Uterus (tissue), 4 donors: ENCODE measurements around the gene PCMT1. TPM values are rescaled to one million over a fixed set of nuclear protein-coding genes. Genes with fewer than 3 reads are reported as not detected.
A peak's percentile ranks its signal among the peaks of the same experiment; 100 is the strongest.
"Not testable (repeated sequence)": the region's sequence is repeated elsewhere in the genome, so short reads cannot be mapped to it uniquely, and the experiment has no call there.

ENCODE experiments used
- DNase-seq, 2 donors: peaks; one replicate each; pipeline ENCODE4 v3.0.0-alpha.2; 2019 to 2020
- H3K27ac ChIP-seq, 2 donors: fragments of 200-600 bp; sonication (generic); 1 replicate in 1 of 2; 2 replicates in 1 of 2; pipeline ENCODE4 v1.5.1; 2016 to 2018
- H3K27me3 ChIP-seq, 2 donors: fragments of 200-600 bp; sonication (generic); one replicate each; pipeline ENCODE4 v1.5.1; 2018 to 2019; ENCODE audit warnings: control low read depth in 1 of 2
- H3K36me3 ChIP-seq, 2 donors: fragments of 200-600 bp; sonication (generic); one replicate each; pipeline ENCODE4 v1.5.1; 2019; ENCODE audit warnings: control low read depth in 1 of 2
- H3K4me1 ChIP-seq, 2 donors: fragments of 200-600 bp; sonication (generic); one replicate each; pipeline ENCODE4 v1.5.1; 2018 to 2019; ENCODE audit warnings: control low read depth in 1 of 2
- H3K4me3 ChIP-seq, 2 donors: fragments of 200-600 bp; sonication (generic); 1 replicate in 1 of 2; 2 replicates in 1 of 2; pipeline ENCODE4 v1.5.1; 2018 to 2019; ENCODE audit warnings: mild to moderate bottlenecking in 1 of 2
- H3K9me3 ChIP-seq, 2 donors: fragments of 200-600 bp; sonication (generic); one replicate each; pipeline ENCODE4 v1.5.1; 2019; ENCODE audit warnings: control low read depth in 1 of 2
- POLR2A ChIP-seq, 2 donors: fragments of 450-650 bp; IDR thresholded peaks; one replicate each; pipeline ENCODE4 v1.6.1; 2016; ENCODE audit warnings: antibody characterized with exemption in 2 of 2, mild to moderate bottlenecking in 1 of 2, moderate library complexity in 1 of 2
- intact Hi-C: fragments of 100-400 bp; cut with DNase I; formaldehyde crosslinking; loops from one replicate; pipeline ENCODE4 v1.15.1; 2023; ENCODE audit warnings: low total_unique reads
- total RNA-seq, 4 donors: library from RNA; depleted of rRNA in 3 of 4; stranded (reverse); fragments of >200 nt in 3 of 4; gene quantifications; one replicate each; pipeline versions ENCODE4 v1.1.0 to v1.2.4, GENCODE V29; 2014 to 2023
- TF ChIP-seq, protein P1 (sequence below), 4 experiments: fragments of 200-600 bp in 2 of 4; fragments of 450-650 bp in 2 of 4; sonication (generic) in 2 of 4; IDR thresholded peaks; one replicate each; pipeline ENCODE4 v1.5.1; 2016 to 2019; ENCODE audit warnings: antibody characterized with exemption in 4 of 4, mild to moderate bottlenecking in 2 of 4, moderate library complexity in 1 of 4
- donor health status: DM: yes; HTN: yes; CAD: no.

The PCMT1 gene
- total RNA-seq, 4 donors from 2014 or later: 34.4 to 147 (median 88.6) TPM

- H3K27ac ChIP-seq: no peak overlapping the region
- no peaks in the 10 kb centered on the region for H3K9me3 ChIP-seq
- H3K36me3 ChIP-seq: no peaks in the 10 kb centered on the region
- TF ChIP-seq POLR2A (IDR thresholded peaks at IDR 0.05): no peak
- TF ChIP-seq, protein P1, sequence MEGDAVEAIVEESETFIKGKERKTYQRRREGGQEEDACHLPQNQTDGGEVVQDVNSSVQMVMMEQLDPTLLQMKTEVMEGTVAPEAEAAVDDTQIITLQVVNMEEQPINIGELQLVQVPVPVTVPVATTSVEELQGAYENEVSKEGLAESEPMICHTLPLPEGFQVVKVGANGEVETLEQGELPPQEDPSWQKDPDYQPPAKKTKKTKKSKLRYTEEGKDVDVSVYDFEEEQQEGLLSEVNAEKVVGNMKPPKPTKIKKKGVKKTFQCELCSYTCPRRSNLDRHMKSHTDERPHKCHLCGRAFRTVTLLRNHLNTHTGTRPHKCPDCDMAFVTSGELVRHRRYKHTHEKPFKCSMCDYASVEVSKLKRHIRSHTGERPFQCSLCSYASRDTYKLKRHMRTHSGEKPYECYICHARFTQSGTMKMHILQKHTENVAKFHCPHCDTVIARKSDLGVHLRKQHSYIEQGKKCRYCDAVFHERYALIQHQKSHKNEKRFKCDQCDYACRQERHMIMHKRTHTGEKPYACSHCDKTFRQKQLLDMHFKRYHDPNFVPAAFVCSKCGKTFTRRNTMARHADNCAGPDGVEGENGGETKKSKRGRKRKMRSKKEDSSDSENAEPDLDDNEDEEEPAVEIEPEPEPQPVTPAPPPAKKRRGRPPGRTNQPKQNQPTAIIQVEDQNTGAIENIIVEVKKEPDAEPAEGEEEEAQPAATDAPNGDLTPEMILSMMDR (IDR thresholded peaks at IDR 0.05): no peak
- no peak for DNase-seq
- H3K4me1 ChIP-seq: peaks cover 0 to 10% of the 10 kb centered on the region in 2 donors
- no peak overlapping the region for H3K4me3 ChIP-seq
- intact Hi-C loops: no loop called here
- no peaks in the 10 kb centered on the region for H3K27me3 ChIP-seq
Measured at GRCh38 chr6:149843051-149843633, 93.6 kb downstream of the PCMT1 start.

DNA sequence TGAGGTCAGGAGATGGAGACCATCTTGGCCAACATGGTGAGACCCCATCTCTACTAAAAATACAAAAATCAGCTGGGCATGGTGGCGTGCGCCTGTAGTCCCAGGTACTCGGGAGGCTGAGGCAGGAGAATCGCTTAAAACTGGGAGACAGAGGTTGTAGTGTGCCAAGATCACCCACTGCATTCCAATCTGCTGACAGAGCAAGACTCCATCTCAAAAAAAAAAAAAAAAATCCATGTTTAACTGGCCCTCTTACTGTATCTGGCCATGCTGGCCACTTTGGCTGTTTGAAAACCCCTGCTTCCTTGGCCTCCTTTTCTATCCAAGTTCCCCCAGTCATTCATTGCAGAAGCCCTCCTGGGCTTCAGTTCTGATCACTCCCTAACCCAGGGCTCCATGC lies 94.5 kb downstream of the PCMT1 start:
- H3K4me1 ChIP-seq, intact Hi-C loops: not testable (repeated sequence)

DNA sequence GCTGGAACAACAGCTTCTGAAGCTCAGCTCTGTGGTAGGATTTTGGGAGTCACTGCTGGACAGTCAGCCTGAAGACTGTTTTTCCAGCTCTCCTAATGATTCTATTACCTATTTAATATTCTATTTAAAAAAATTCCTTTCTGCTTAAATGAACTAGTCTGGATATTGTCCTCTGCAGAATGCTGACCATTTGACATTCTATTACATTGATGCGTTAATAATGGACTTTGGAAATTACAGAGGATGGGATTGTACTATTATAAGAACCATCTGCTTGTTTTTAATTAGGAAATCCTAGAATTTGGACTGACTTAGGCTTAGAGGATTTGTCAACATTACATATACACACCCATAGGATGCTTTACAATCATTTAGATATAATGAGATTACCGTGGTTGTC lies 94.9 kb downstream of the PCMT1 start:
- H3K4me1 ChIP-seq: peaks cover 0 to 10% of the 10 kb centered on the region in 2 donors
- no peaks in the 10 kb centered on the region for H3K36me3 ChIP-seq

More for the DNA sequence above, 94.5 kb downstream of the PCMT1 start:
- not testable (repeated sequence) for H3K27me3 ChIP-seq, H3K36me3 ChIP-seq, H3K9me3 ChIP-seq, H3K27ac ChIP-seq, H3K4me3 ChIP-seq, DNase-seq

GRCh38 chr6:149845549-149845948 lies 96.0 kb downstream of the PCMT1 start:
- H3K4me3 ChIP-seq: no peak overlapping the region
- H3K36me3 ChIP-seq: no peaks in the 10 kb centered on the region
- H3K4me1 ChIP-seq: peaks cover 0 to 10% of the 10 kb centered on the region in 2 donors
- H3K27ac ChIP-seq: no peak overlapping the region
- no peak for DNase-seq
- H3K27me3 ChIP-seq: no peaks in the 10 kb centered on the region
- intact Hi-C loops: no loop called here
- no peaks in the 10 kb centered on the region for H3K9me3 ChIP-seq
- no peak for TF ChIP-seq POLR2A (IDR thresholded peaks at IDR 0.05)
- TF ChIP-seq, protein P1 (IDR thresholded peaks at IDR 0.05): no peak

More for the DNA sequence above, 94.9 kb downstream of the PCMT1 start:
- intact Hi-C loops: no loop called here
- Histone ChIP-seq H3K27ac (no peak overlapping the region), H3K27me3 (no peaks in the 10 kb centered on the region), H3K4me3 (no peak overlapping the region), H3K9me3 (no peaks in the 10 kb centered on the region)
- TF ChIP-seq, protein P1 (IDR thresholded peaks at IDR 0.05): no peak
- TF ChIP-seq POLR2A (IDR thresholded peaks at IDR 0.05): no peak
- DNase-seq: no peak

- Histone ChIP-seq H3K4me1 (peaks cover 0 to 10% of the 10 kb centered on the region in 2 donors), H3K9me3 (no peaks in the 10 kb centered on the region), H3K4me3 (no peak overlapping the region), H3K27me3 (no peaks in the 10 kb centered on the region), H3K36me3 (no peaks in the 10 kb centered on the region), H3K27ac (no peak overlapping the region)
- peak; percentile 25 to 26 for DNase-seq
- no peak for TF ChIP-seq POLR2A (IDR thresholded peaks at IDR 0.05)
- TF ChIP-seq, protein P1 (IDR thresholded peaks at IDR 0.05): no peak
- intact Hi-C loops: no loop called here
Measured at GRCh38 chr6:149846321-149846720, 96.8 kb downstream of the PCMT1 start.

DNA sequence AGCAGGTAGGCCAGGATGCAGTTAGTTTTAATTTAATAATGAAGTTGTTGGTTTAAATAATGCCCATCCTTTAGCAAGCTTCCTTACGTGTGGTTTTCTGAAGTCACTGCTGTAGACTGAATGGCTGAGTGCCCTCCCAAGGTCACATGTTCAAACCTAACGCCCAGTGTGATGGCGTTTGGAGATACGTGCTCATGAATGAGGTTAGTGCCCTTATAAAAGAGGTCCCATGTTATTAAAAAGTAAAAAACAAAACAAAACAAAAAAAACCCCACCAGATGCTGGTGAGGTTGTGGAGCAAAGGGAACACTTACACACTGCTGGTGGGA lies 98.4 kb downstream of the PCMT1 start:
- TF ChIP-seq POLR2A (IDR thresholded peaks at IDR 0.05): no peak
- TF ChIP-seq, protein P1 (IDR thresholded peaks at IDR 0.05): no peak
- no peak for DNase-seq
- H3K36me3 ChIP-seq: no peaks in the 10 kb centered on the region
- H3K9me3 ChIP-seq: no peaks in the 10 kb centered on the region
- H3K4me3 ChIP-seq: no peak overlapping the region
- intact Hi-C loops: no loop called here
- no peak overlapping the region for H3K27ac ChIP-seq
- peaks cover 0 to 10% of the 10 kb centered on the region in 2 donors for H3K4me1 ChIP-seq
- no peaks in the 10 kb centered on the region for H3K27me3 ChIP-seq

DNA sequence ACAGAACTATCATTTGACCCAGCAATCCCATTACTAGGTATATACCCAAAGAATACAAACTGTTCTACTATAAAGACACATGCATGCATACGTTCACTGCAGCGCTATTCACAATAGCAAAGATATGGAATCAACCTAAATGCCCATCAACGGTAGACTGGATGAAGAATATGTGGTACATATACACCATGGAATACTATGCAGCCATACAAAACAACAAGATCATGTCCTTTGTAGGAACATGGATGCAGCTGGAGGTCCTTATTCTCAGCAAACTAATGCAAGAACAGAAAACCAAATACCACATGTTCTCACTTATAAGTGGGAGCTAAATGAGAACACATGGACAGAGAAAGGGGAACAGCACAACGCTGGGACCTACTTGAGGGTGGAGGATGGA lies 98.8 kb downstream of the PCMT1 start:
- H3K27ac ChIP-seq, H3K4me3 ChIP-seq, DNase-seq, H3K4me1 ChIP-seq, H3K27me3 ChIP-seq, H3K9me3 ChIP-seq, intact Hi-C loops, H3K36me3 ChIP-seq: not testable (repeated sequence)
